Mesendoderm (in vitro differentiated cells): ENCODE data around the gene RPN2.

Experiments used
- DNase-seq: peaks from one replicate; pipeline ENCODE4 v3.0.0; 2013
- H2AK5ac ChIP-seq: 2 replicates; pipeline ENCODE4 v1.6.1; 2013; ENCODE audit warnings: low read length, inconsistent platforms
- H2BK120ac ChIP-seq: 2 replicates; pipeline ENCODE4 v1.6.1; 2013; ENCODE audit warnings: low read depth, mild to moderate bottlenecking, low read length, moderate library complexity, mixed read lengths
- H2BK15ac ChIP-seq: replicated peaks from 2 replicates; pipeline ENCODE4 v1.6.1; 2013; ENCODE audit warnings: low read depth, mild to moderate bottlenecking, moderate library complexity
- H2BK5ac ChIP-seq: 2 replicates; pipeline ENCODE4 v1.6.1; 2013; ENCODE audit warnings: low read length, inconsistent platforms
- H3K18ac ChIP-seq: 2 replicates; pipeline ENCODE4 v1.6.1; 2013; ENCODE audit warnings: mild to moderate bottlenecking, low read length, mixed read lengths
- H3K23ac ChIP-seq: one replicate; pipeline ENCODE4 v1.6.1; 2013; ENCODE audit warnings: low read length
- H3K27ac ChIP-seq: 2 replicates; pipeline ENCODE4 v1.5.1; 2013; ENCODE audit warnings: low read depth, mild to moderate bottlenecking, inconsistent platforms, low read length, moderate library complexity
- H3K27me3 ChIP-seq: 2 replicates; pipeline ENCODE4 v1.6.1; 2013; ENCODE audit warnings: low read length, control low read depth, mild to moderate bottlenecking, inconsistent platforms; ENCODE audit not compliant: insufficient read depth, poor library complexity
- H3K36me3 ChIP-seq: 2 replicates; pipeline ENCODE4 v1.6.1; 2013; ENCODE audit warnings: low read length, inconsistent platforms; ENCODE audit not compliant: control insufficient read depth, insufficient read depth
- H3K4ac ChIP-seq: one replicate; pipeline ENCODE4 v1.6.1; 2013; ENCODE audit warnings: low read depth, mild to moderate bottlenecking, low read length, moderate library complexity
- H3K4me1 ChIP-seq: 2 replicates; pipeline ENCODE4 v1.6.1; 2013; ENCODE audit warnings: low read depth, low read length, inconsistent platforms; ENCODE audit not compliant: control insufficient read depth
- H3K4me2 ChIP-seq: 2 replicates; pipeline ENCODE4 v1.6.1; 2013; ENCODE audit warnings: low read length
- H3K4me3 ChIP-seq: 2 replicates; pipeline ENCODE4 v1.5.1; 2013; ENCODE audit warnings: mild to moderate bottlenecking, low read length
- H3K56ac ChIP-seq: one replicate; pipeline ENCODE4 v1.6.1; 2013; ENCODE audit warnings: low read length
- H3K79me1 ChIP-seq: 2 replicates; pipeline ENCODE4 v1.6.1; 2013; ENCODE audit warnings: low read length, inconsistent platforms
- H3K79me2 ChIP-seq: 2 replicates; pipeline ENCODE4 v1.6.1; 2013; ENCODE audit warnings: mild to moderate bottlenecking, low read length; ENCODE audit not compliant: control insufficient read depth, insufficient read depth
- H3K9ac ChIP-seq: 2 replicates; pipeline ENCODE4 v1.6.1; 2013; ENCODE audit warnings: low read length, inconsistent platforms
- H4K5ac ChIP-seq: one replicate; pipeline ENCODE4 v1.6.1; 2013; ENCODE audit warnings: low read length
- H4K8ac ChIP-seq: one replicate; pipeline ENCODE4 v1.6.1; 2013; ENCODE audit warnings: low read depth, mild to moderate bottlenecking, control low read depth, low read length, moderate library complexity
- WGBS: extraction: QIAGEN DNeasy Blood & Tissue Kit; methylation state at CpG from one replicate; pipeline ENCODE4 v1.1.7; 2013; ENCODE audit warnings: low lambda C conversion rate, missing lambda C conversion rate; ENCODE audit not compliant: insufficient coverage; ENCODE audit errors: extremely low coverage; 5-methylcytosine and 5-hydroxymethylcytosine counted together

Gene RPN2

DNA sequence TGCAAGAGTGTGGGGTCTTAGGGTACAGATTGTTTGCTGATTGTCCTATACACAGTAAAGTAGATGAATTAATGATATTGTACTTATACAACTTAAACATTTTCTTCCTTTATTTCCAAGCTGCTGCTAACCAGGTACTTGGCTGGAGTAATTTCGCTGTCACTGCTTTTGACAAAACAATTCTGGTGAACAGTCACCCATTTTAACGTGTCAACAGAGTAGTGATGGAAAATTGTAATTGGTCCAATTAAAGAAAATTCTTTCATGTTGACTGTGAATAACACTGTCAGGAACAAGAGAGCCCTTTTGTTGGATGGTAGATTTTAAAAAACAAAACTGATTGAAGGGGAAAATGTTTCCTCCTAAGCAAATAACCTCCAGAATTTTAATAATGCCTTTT lies 26.7 kb downstream of the RPN2 start:
- no peak overlapping the region for H4K5ac ChIP-seq
- WGBS, result no CpG with 5 or more reads among the region's 2 CpGs
- DNase-seq, result no peak
- H3K27me3 ChIP-seq, result no peaks in the 10 kb centered on the region
- H3K4me3 ChIP-seq, result no peak overlapping the region
- no peak overlapping the region for H3K18ac ChIP-seq
- H3K4me2 ChIP-seq, result no peak overlapping the region
- no peak overlapping the region for H2BK120ac ChIP-seq
- no peak overlapping the region for H3K27ac ChIP-seq
- H3K23ac ChIP-seq, result no peak overlapping the region
- H3K56ac ChIP-seq, result no peak overlapping the region
- H3K79me2 ChIP-seq, result no peaks in the 10 kb centered on the region
- H2BK5ac ChIP-seq, result no peak overlapping the region
- peaks cover 5% of the 10 kb centered on the region for H3K79me1 ChIP-seq
- H4K8ac ChIP-seq, result no peak overlapping the region
- peaks cover 22% of the 10 kb centered on the region for H3K36me3 ChIP-seq
- H3K4ac ChIP-seq, result no peak overlapping the region
- H3K9ac ChIP-seq, result no peak overlapping the region
- H3K4me1 ChIP-seq, result peaks cover 2% of the 10 kb centered on the region
- no peak overlapping the region for H2BK15ac ChIP-seq
- H2AK5ac ChIP-seq, result no peak overlapping the region

DNA sequence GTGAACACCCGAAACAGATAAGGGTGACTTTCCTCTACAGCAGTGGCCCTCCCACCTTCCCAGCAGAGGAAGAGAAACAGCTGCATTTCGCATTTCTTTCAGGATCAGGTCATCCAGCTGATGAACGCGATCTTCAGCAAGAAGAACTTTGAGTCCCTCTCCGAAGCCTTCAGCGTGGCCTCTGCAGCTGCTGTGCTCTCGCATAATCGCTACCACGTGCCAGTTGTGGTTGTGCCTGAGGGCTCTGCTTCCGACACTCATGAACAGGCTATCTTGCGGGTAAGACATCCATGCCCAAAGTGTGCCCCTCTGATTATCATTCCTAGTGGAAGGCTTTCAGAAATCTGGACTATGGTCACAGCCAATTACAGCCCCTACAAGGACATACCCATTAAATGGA lies 28.0 kb downstream of the RPN2 start:
- WGBS, result no CpG with 5 or more reads among the region's 11 CpGs
- Histone ChIP-seq H4K8ac (no peak overlapping the region), H3K36me3 (peaks cover 24% of the 10 kb centered on the region)

DNA sequence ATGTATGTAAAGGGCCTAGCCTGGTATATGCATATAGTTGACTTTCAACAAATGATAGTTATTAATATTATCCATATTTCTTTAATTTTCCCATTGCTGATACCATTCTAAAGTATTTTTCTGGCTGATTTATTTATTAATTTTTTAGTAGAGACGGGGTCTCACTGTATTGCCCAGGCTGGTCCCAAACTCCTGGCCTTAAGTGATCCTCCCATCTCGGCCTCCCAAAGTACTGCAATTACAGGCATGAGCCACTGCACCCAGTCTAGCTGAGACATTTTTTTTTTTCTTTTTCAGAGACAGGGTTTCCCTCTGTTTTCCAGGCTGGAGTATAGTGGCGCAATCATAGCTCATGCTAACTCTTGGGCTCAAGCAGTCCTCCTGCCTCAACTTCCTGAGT lies 30.1 kb downstream of the RPN2 start:
- Histone ChIP-seq H2BK120ac (no peak overlapping the region), H3K36me3 (peaks cover 20% of the 10 kb centered on the region), H2AK5ac (no peak overlapping the region), H3K4me3 (no peak overlapping the region), H3K27me3 (no peaks in the 10 kb centered on the region), H3K79me1 (peaks cover 3% of the 10 kb centered on the region), H3K79me2 (no peaks in the 10 kb centered on the region), H4K8ac (no peak overlapping the region), H2BK5ac (no peak overlapping the region), H3K4me1 (no peaks in the 10 kb centered on the region), H3K56ac (no peak overlapping the region), H3K23ac (no peak overlapping the region), H3K9ac (no peak overlapping the region), H3K18ac (no peak overlapping the region), H3K4me2 (no peak overlapping the region), H3K27ac (no peak overlapping the region), H4K5ac (no peak overlapping the region), H3K4ac (no peak overlapping the region), H2BK15ac (no peak overlapping the region)
- WGBS, result no CpG with 5 or more reads among the region's 3 CpGs
- DNase-seq, result no peak

More for the DNA sequence above, 28.0 kb downstream of the RPN2 start:
- Histone ChIP-seq H2BK120ac (no peak overlapping the region), H3K18ac (no peak overlapping the region), H4K5ac (no peak overlapping the region), H3K27me3 (no peaks in the 10 kb centered on the region), H3K9ac (no peak overlapping the region), H3K4me2 (no peak overlapping the region), H3K56ac (no peak overlapping the region), H2BK5ac (no peak overlapping the region), H2BK15ac (no peak overlapping the region), H3K27ac (no peak overlapping the region), H3K4me3 (no peak overlapping the region), H3K79me2 (no peaks in the 10 kb centered on the region), H3K4me1 (no peaks in the 10 kb centered on the region), H3K23ac (no peak overlapping the region), H2AK5ac (no peak overlapping the region), H3K79me1 (peaks cover 5% of the 10 kb centered on the region), H3K4ac (no peak overlapping the region)
- DNase-seq, result no peak

DNA sequence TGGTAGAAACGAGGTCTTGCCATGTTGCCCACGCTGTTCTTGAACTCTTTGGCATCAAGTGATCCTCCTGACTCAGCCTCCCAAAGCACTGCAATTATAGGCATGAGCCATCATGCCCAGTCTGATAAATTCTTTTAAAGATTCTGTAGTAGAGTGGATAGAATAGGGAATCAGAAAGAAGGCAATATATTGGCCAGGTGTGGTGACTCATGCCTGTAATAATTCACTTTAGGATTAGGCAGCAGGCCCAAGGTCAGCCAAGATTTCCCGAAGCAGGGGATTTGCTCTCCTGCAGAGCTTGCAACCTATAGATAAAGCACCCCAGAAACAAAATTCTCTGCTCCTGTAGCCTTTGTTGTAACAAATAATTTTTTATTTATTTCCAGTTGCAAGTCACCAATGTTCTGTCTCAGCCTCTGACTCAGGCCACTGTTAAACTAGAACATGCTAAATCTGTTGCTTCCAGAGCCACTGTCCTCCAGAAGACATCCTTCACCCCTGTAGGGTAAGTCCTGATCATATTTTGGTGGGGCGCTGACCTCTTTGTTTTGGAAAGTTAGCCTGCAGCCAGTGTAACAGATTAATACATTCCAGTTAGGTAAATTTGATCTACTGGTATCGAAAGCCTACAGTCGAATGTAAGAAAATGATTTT lies 30.7 kb downstream of the RPN2 start:
- Histone ChIP-seq H3K27ac (no peak overlapping the region), H3K36me3 (peaks cover 17% of the 10 kb centered on the region), H3K79me1 (peaks cover 3% of the 10 kb centered on the region), H2BK15ac (no peak overlapping the region), H3K18ac (no peak overlapping the region), H4K8ac (no peak overlapping the region), H3K23ac (no peak overlapping the region), H3K4ac (no peak overlapping the region), H3K9ac (no peak overlapping the region), H3K4me1 (no peaks in the 10 kb centered on the region), H2BK5ac (no peak overlapping the region), H2AK5ac (no peak overlapping the region), H3K4me3 (no peak overlapping the region), H3K79me2 (no peaks in the 10 kb centered on the region), H3K27me3 (no peaks in the 10 kb centered on the region), H4K5ac (no peak overlapping the region), H3K4me2 (no peak overlapping the region), H2BK120ac (no peak overlapping the region), H3K56ac (no peak overlapping the region)
- no CpG with 5 or more reads among the region's 6 CpGs for WGBS
- DNase-seq, result no peak

DNA sequence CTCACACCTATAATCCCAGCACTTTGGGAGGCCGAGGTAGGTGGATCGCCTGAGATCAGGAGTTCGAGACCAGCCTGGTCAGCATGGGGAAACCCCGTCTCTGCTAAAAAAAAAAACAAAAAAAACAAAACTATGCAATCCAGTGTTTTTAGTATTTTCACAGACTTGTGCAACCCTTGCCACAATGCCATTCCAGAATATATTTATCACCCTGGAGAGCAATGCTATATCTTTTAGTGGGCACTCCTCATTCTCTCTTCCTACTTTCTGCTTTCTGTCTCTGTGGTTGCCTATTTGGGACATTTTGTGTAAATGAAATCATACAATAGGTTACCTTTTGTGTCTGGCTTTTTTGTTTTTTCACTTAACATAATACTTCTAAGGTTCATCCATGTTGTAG lies 39.3 kb downstream of the RPN2 start:
- no peak overlapping the region for H3K9ac ChIP-seq
- no peak overlapping the region for H2BK15ac ChIP-seq
- no peak overlapping the region for H3K23ac ChIP-seq
- no peak overlapping the region for H3K56ac ChIP-seq
- no peak for DNase-seq
- H4K8ac ChIP-seq, result no peak overlapping the region
- no peak overlapping the region for H3K4ac ChIP-seq
- no peak overlapping the region for H3K4me3 ChIP-seq
- no peak overlapping the region for H2BK120ac ChIP-seq
- H4K5ac ChIP-seq, result no peak overlapping the region
- H3K36me3 ChIP-seq, result peaks cover 4% of the 10 kb centered on the region
- no peaks in the 10 kb centered on the region for H3K27me3 ChIP-seq
- H2BK5ac ChIP-seq, result no peak overlapping the region
- no peaks in the 10 kb centered on the region for H3K4me1 ChIP-seq
- H3K79me1 ChIP-seq, result peaks cover 7% of the 10 kb centered on the region
- WGBS, result no CpG with 5 or more reads among the region's 4 CpGs
- H3K4me2 ChIP-seq, result no peak overlapping the region
- no peaks in the 10 kb centered on the region for H3K79me2 ChIP-seq
- no peak overlapping the region for H2AK5ac ChIP-seq
- H3K18ac ChIP-seq, result no peak overlapping the region
- H3K27ac ChIP-seq, result no peak overlapping the region

DNA sequence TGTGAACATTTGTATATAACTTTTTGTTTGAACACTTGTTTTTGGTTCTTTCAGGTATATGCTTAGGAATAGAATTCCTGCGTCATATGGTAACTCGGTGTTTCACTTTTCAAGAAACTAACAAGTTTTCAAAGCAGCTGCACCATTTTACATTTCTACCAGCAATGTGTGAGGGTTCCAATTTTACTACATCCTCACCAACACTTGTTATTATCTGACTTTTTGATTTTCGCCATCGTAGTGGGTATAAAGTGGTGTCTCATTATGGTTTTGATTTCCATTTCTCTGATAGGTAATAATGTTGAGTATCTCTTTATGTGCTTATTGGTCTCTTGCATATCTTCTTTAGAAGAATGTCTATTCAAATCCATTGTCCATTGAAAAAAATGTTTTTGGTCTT lies 39.8 kb downstream of the RPN2 start:
- Histone ChIP-seq H2BK120ac (no peak overlapping the region), H3K27me3 (no peaks in the 10 kb centered on the region), H2BK15ac (no peak overlapping the region), H3K4me2 (no peak overlapping the region), H4K5ac (no peak overlapping the region), H4K8ac (no peak overlapping the region), H3K23ac (no peak overlapping the region), H2AK5ac (no peak overlapping the region), H3K36me3 (peaks cover 5% of the 10 kb centered on the region), H3K4me3 (no peak overlapping the region), H3K4me1 (no peaks in the 10 kb centered on the region), H3K4ac (no peak overlapping the region), H2BK5ac (no peak overlapping the region), H3K27ac (no peak overlapping the region), H3K56ac (no peak overlapping the region), H3K79me2 (no peaks in the 10 kb centered on the region), H3K9ac (no peak overlapping the region), H3K18ac (no peak overlapping the region), H3K79me1 (peaks cover 7% of the 10 kb centered on the region)
- DNase-seq, result no peak
- WGBS, result no CpG with 5 or more reads among the region's 4 CpGs
